HTERT RPE-1 (cell line): Measurements from ENCODE around the gene SLC25A29.
"Not testable (repeated sequence)": the region's sequence is repeated elsewhere in the genome, so short reads cannot be mapped to it uniquely, and the experiment has no call there.

Experiments used
- in situ Hi-C: fragments of 300-500 bp; cut with MboI; formaldehyde crosslinking; loops from 4 replicates; pipeline ENCODE4 v1.14.3; 2020; ENCODE audit warnings: low sequenced_read_pairs

Gene SLC25A29

DNA sequence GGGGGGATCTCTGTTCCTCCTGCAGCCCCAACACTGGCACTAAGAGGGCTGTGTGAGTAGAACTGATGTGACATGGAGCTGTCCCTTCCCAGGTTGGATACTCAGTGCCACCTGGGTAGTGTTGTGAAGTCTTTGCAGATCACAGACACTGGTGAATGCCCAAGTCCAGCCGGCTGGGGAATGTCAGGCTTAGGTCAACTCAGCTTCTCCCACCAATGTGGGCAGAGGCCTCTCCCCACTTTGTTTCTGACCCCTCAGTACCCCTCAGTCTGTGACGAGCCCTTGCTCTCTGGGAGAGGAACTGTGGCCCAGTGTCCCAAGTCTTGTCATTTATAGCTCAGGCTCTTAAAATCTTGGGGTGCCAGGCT, 11.3 kb downstream of the SLC25A29 start:
- in situ Hi-C loops, result no loop called here

GRCh38 chr14:100294213-100294962, 11.9 kb downstream of the SLC25A29 start:
- in situ Hi-C loops, result no loop called here

- in situ Hi-C loops, result no loop called here
Measured at GRCh38 chr14:100293497-100294212, 12.6 kb downstream of the SLC25A29 start.

DNA sequence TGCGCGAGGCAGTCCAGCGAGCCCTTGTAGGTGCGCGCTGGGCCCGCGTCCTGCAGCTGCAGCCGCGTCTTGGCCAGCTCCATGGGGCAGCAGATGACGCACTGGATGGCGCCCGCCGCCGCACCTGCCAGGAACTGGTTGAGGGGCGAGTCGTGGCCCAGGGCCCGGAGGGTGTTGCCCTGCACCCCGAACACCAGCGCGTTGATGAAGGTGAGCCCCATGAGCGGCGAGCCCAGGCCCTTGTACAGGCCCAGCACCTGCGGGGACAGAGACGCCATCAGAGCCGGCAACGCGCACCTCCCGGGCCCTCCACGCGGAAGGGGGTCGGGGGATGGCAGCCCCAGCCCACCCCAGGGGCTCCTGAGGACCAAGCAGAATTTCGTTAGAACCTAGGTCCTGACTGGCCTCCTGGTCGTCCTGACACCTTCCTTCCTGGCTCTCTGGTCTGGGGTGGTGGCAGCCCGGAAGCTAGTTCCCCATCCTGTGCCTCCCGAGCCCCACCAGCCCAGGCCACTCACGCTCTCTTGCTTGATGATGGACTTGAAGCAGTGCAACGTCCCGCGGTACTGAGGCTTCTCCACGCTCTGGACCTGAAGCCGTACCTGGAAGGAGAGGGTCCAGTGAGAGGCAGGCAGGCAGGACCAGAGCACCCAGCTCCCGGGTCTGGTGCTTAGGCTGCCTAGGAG, 13.3 kb downstream of the SLC25A29 start:
- in situ Hi-C loops, result no loop called here

- in situ Hi-C loops, result no loop called here
Measured at GRCh38 chr14:100292301-100292775, 13.9 kb downstream of the SLC25A29 start.

- in situ Hi-C loops, result no loop called here
Measured at GRCh38 chr14:100291305-100292075, 14.8 kb downstream of the SLC25A29 start.

DNA sequence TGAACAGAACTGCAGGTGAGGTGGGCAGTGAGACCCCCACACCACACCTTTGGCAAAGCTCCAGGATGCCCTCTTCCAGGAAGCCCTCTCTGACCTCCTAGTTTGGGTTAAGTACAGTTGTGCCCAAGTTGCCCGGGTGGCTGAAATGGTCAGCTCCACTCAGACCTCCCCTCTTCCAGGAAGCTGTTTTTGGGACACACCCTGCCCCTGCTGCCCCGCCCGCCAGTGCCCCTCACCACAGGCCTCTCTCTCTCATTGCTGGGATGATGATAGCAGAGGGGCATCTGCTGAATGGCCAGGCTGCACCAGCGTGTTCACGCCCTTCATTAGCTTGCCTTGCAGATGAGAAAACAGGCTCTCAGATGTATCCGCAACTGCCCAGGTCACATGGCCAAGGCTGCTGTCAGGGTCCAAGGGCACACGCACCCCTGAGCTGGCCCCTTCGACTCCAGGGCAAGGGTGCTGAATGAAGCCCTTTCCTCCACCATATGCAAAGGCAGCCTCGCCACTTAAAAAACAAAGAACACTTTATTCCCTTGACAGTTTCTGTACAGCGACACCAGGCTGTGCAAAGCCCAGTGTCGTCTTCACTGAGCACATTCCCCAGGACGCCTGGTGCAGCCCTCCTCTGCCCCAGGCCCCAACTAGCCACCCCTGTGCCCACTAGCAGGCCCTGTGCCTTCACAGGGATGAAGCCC, 15.5 kb downstream of the SLC25A29 start:
- in situ Hi-C loops, result no loop called here

DNA sequence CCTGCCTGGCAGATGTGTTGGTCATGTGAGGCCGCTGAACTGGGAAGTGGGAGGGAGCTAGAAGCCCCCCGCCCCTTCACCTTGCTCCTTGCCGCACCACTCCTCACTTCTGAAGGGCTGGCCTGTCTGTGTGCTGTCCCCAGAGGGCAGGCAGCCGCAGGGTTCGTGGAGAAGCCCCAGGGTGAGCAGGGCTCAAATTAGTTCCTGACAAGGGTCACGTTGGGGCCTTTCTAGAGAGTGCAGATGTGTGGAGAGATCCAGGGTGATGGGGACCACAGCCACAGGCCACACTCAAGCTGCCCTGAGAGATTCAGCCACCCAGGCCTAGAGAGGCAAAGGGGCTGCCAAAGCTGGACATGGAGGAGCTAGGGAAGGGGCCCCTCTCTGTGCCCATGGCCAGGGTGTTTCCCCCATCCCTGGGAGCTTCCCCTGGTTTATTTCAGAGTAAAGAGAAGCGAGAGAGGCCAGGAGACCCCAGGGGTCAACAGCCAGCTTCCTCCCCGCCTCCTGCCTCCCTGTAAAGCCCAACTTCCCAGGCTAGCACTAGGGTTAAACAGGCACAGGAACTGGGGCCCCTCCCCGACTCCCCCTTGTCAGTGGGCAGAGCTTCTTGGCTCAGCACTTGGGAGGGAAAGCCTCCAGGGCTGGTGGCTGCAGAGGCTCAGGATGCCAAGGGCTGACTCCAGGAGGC, 16.2 kb downstream of the SLC25A29 start:
- in situ Hi-C loops, result no loop called here

DNA sequence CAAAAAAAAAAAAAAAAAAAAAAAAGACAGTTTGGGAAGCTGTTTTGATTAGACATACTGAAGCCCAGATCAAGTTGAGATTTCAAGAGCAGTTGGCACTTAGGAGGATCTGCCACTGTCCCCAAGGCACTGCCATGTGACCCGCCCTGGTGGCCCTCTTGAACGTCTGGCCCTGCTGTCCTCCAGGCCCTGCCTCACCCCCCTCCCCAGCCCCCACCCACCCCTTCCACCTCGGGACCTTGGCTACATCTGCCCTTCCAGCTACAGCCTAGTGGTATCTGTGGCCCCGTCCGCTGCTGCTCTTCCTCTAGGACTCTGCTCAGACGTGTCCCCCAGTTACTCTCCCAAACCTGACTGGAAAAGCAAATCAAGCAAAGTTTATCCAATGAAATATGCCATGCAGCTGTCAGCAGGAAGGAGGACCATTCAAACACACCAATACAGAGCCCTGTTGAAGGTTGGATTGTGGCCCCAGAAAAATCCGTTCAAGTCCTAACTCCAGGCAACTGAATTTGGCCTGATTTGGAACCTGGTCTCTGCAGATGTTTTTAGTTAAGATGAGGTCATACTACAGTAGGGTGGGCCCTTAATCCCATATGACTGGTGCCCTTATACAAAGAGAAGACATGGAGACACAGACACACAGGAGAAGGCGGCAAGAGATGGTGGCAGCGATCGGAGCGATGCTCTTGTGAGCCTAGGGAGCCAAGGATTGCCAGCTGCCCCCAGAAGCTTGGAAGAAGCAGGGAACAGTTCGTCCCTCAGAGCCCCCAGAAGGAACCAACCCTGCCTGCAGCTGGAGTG, 17.7 kb downstream of the SLC25A29 start:
- in situ Hi-C loops, result no loop called here

DNA sequence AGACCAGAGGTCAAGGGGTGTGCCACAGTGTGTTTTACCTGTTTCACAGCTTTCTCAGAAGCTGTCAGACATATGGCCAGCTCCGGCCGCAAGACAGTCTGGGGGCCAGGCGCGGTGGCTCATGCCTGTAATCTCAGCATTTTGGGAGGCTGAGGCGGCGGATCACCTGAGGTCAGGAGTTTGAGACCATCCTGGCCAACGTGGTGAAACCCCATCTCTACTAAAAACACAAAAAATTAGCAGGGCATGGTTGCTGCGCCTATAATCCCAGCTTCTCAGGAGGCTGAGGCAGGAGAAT, 18.3 kb downstream of the SLC25A29 start:
- in situ Hi-C loops, result not testable (repeated sequence)

GRCh38 chr14:100287202-100287997, 18.8 kb downstream of the SLC25A29 start:
- in situ Hi-C loops, result no loop called here

- in situ Hi-C loops, result no loop called here
Measured at GRCh38 chr14:100286484-100287191, 19.6 kb downstream of the SLC25A29 start.

GRCh38 chr14:100285913-100286400, 20.3 kb downstream of the SLC25A29 start:
- in situ Hi-C loops, result no loop called here

GRCh38 chr14:100285021-100285912, 21.0 kb downstream of the SLC25A29 start:
- in situ Hi-C loops, result no loop called here

DNA sequence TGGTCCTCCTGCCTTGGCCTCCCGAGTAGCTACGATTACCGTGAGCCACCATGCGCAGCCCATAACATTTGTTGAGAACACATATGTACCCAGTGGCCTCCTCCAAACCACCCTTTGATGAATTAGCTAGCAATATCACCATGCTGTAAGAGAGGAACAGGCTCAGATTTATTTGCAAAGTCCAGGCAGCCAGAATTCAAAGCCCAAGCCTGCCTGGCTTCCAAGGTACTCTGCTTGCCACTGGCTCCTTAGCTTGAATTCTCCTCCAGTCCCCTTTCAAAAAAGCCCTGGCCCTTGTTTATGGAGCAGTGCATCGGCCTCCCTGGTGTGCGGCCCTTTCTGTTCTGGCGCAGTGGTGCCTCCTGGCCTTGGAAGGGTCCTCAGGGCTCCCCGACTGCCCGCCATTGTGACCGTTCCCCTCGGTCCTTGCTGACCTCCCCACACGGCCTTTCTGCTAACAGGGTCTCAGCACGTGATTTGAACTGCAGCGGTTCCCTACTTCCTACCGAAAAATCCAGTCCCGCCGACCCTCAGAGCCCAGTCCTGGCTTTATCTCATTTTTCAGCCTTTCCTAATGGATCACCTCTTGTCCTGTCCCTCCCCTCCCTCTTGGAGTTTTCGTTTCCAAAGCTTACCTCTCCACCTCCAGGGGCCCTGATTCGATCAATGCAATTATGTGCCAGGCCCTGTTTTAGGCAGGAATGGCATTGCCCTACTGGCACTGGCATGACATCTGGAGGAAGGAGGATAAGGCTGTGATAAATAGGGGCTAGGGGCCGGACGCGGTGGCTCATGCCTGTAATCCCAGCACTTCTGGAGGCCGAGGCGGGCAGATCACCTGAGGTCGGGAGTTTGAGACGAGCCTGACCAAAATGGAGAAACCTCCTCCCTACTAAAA, 22.0 kb downstream of the SLC25A29 start:
- in situ Hi-C loops, result no loop called here

- in situ Hi-C loops, result not testable (repeated sequence)
Measured at GRCh38 chr14:100283436-100283835, 22.8 kb downstream of the SLC25A29 start.
